SH-SY5Y (cell line): Measurements from ENCODE around the gene GGCX.

Experiments used
- GATA2 ChIP-seq: IDR thresholded peaks from 2 replicates; pipeline ENCODE4 v1.6.1; 2011; ENCODE audit warnings: mild to moderate bottlenecking, low read depth, low read length
- GATA3 ChIP-seq: IDR thresholded peaks from 2 replicates; pipeline ENCODE4 v1.6.1; 2011; ENCODE audit warnings: low read depth, mild to moderate bottlenecking, low read length, moderate library complexity

DNA sequence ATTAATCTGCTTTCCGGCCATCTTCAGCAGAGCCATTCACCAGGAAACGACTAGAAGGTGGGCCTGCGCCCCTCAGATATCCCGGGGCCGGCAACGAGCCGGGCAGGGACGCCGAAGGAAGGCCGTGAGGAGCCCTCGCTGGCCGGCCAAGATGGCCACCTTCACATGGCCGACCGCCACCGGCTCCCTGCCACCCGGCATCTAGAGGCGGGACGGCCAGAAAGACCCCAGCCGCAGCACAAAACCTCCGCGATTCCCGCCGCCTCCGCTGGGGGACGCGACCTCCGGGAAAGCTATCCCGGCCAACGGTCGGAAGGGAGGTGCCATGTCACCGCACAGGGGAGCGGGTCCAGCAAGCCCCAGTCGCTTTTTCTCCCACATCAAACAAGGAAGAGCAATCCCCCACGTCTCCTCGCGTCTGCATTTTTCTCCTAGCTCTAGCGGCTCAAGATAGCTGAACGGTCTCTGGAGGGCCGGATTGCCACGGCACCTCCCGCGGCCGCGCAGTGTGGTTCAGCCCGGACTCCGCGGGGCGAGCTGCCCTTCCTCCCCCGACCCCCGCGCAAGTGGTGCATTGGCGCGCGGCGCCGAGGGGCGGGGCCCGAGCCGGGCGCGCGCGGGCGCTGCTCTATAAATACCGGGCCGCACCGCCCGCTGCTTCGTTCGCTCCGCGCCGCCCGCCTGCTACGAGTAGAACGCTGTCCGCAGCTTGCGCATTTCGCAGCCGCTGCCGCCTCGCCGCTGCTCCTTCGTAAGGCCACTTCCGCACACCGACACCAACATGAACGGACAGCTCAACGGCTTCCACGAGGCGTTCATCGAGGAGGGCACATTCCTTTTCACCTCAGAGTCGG is 22.6 kb downstream of the GGCX start, which contains the start of gene MAT2A:
- TF ChIP-seq GATA3 (no peak), GATA2 (peak; percentile 29; the same call in 1 of the 2 replicates)
